Osteocyte (in vitro differentiated cells): ENCODE measurements around the gene PSMA2. TPM values are rescaled to one million over a fixed set of nuclear protein-coding genes. Genes with fewer than 3 reads are reported as not detected.

Source experiments
- DNase-seq: peaks from one replicate; pipeline ENCODE4 v3.0.0; 2021; ENCODE audit warnings: mixed read lengths; ENCODE audit not compliant: unreplicated experiment; ENCODE audit errors: extremely low spot score
- H3K27ac Mint-ChIP-seq: one replicate; pipeline ENCODE4 v1.8.0; 2021; ENCODE audit warnings: mild to moderate bottlenecking, mixed read lengths; ENCODE audit not compliant: unreplicated experiment
- H3K27me3 Mint-ChIP-seq: one replicate; pipeline ENCODE4 v1.8.0; 2021; ENCODE audit warnings: mixed read lengths; ENCODE audit not compliant: unreplicated experiment
- H3K36me3 Mint-ChIP-seq: one replicate; pipeline ENCODE4 v1.8.0; 2021; ENCODE audit warnings: mixed read lengths; ENCODE audit not compliant: unreplicated experiment
- H3K4me1 Mint-ChIP-seq: one replicate; pipeline ENCODE4 v1.8.0; 2021; ENCODE audit warnings: mixed read lengths; ENCODE audit not compliant: unreplicated experiment
- H3K4me3 Mint-ChIP-seq: one replicate; pipeline ENCODE4 v1.8.0; 2021; ENCODE audit warnings: mild to moderate bottlenecking, moderate library complexity, mixed read lengths; ENCODE audit not compliant: unreplicated experiment
- H3K9me3 Mint-ChIP-seq: one replicate; pipeline ENCODE4 v1.8.0; 2021; ENCODE audit warnings: mixed read lengths; ENCODE audit not compliant: unreplicated experiment
- total RNA-seq: library from RNA; stranded (reverse); gene quantifications from 2 replicates; pipeline ENCODE4 v1.2.1, GENCODE V29; 2021
- TF ChIP-seq, protein P1 (sequence below): fragments of 200-600 bp; sonication (generic); IDR thresholded peaks from 2 replicates; pipeline ENCODE4 v1.5.0; 2021; ENCODE audit warnings: antibody characterized with exemption, mild to moderate bottlenecking, moderate library complexity

The PSMA2 gene
- total RNA-seq, 1 donor from 2014 or later = 65.0 TPM

DNA sequence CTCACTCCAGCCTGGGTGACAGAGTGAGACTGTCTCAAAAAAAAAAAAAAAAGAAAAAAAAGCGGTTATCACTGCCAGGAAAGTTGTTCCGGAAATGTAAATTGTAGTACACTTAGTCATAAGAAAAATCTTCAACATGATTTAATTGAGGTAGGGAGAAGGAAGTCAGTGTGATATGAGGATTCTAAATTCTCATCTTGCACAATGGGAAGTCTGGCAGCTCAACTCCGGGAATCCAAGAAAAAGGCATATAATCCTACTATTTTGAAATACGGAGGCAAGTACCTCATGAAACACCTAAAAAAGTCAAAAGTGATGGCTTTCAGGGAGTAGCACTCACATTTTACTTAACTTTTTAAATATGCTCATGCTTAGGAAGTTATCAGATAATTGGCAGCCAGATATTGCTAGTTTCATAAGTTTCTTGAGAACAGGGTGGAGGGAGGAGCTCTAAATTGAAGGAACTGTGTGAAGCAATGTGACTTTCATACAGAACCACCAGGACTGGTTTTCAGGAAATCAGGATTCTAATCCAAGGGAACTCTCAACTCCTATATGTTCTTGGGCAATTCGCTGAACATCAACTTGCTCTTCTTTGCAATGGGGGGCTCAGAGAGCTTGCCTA is 17.4 kb downstream of the PSMA2 start:
- peaks cover 38% of the 10 kb centered on the region for H3K36me3 Mint-ChIP-seq
- H3K4me3 Mint-ChIP-seq = no peak overlapping the region
- no peaks in the 10 kb centered on the region for H3K9me3 Mint-ChIP-seq
- no peaks in the 10 kb centered on the region for H3K27me3 Mint-ChIP-seq
- TF ChIP-seq, protein P1, sequence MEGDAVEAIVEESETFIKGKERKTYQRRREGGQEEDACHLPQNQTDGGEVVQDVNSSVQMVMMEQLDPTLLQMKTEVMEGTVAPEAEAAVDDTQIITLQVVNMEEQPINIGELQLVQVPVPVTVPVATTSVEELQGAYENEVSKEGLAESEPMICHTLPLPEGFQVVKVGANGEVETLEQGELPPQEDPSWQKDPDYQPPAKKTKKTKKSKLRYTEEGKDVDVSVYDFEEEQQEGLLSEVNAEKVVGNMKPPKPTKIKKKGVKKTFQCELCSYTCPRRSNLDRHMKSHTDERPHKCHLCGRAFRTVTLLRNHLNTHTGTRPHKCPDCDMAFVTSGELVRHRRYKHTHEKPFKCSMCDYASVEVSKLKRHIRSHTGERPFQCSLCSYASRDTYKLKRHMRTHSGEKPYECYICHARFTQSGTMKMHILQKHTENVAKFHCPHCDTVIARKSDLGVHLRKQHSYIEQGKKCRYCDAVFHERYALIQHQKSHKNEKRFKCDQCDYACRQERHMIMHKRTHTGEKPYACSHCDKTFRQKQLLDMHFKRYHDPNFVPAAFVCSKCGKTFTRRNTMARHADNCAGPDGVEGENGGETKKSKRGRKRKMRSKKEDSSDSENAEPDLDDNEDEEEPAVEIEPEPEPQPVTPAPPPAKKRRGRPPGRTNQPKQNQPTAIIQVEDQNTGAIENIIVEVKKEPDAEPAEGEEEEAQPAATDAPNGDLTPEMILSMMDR = no peak
- no peak for DNase-seq
- peaks cover 19% of the 10 kb centered on the region for H3K4me1 Mint-ChIP-seq
- no peak overlapping the region for H3K27ac Mint-ChIP-seq

DNA sequence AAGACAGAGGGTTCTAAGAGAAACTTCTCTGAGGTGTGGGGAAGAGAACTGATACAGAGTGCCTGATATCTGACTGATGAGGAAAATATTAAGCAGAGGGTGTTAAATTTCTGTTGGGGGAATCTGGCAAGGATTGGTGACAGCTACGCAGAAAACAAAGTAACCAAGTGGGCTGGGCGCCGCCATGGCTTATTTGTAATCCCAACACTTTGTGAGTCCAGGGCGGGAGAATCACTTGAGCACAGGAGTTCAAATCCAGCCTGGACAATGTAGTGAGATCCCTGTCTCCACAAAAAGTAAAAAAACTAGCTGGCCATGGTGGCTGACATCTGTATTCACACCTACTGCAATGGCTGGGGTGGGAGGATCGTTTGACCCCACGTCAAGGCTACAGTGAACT is 18.0 kb downstream of the PSMA2 start:
- TF ChIP-seq, protein P1 = no peak
- Mint-ChIP-seq H3K9me3 (no peaks in the 10 kb centered on the region), H3K4me3 (no peak overlapping the region), H3K4me1 (peaks cover 19% of the 10 kb centered on the region), H3K27ac (no peak overlapping the region), H3K27me3 (no peaks in the 10 kb centered on the region), H3K36me3 (peaks cover 33% of the 10 kb centered on the region)
- no peak for DNase-seq

DNA sequence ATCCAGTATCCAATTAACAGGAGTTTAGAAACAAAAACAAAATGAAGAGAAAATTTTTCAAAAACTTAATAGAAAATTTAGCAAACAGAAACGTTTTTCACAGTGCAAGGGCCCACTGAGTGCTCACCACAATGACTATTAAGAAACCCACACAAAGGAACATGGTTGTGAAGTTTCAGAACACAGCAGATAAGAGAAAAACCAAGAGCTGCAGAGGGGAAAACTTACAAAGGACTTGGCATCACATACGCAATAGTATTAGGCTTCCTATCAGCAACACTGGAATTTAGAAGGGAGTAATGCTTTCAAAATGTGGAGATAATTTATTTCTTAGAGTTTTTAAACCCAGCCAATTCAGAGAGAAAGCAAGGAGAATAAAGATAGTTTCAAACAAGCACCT is 18.4 kb downstream of the PSMA2 start:
- TF ChIP-seq, protein P1 = no peak
- H3K36me3 Mint-ChIP-seq = peaks cover 31% of the 10 kb centered on the region
- DNase-seq = no peak
- H3K27ac Mint-ChIP-seq = peak overlapping the region; percentile 9
- H3K4me1 Mint-ChIP-seq = peaks cover 19% of the 10 kb centered on the region
- no peak overlapping the region for H3K4me3 Mint-ChIP-seq
- H3K9me3 Mint-ChIP-seq = no peaks in the 10 kb centered on the region
- H3K27me3 Mint-ChIP-seq = no peaks in the 10 kb centered on the region

DNA sequence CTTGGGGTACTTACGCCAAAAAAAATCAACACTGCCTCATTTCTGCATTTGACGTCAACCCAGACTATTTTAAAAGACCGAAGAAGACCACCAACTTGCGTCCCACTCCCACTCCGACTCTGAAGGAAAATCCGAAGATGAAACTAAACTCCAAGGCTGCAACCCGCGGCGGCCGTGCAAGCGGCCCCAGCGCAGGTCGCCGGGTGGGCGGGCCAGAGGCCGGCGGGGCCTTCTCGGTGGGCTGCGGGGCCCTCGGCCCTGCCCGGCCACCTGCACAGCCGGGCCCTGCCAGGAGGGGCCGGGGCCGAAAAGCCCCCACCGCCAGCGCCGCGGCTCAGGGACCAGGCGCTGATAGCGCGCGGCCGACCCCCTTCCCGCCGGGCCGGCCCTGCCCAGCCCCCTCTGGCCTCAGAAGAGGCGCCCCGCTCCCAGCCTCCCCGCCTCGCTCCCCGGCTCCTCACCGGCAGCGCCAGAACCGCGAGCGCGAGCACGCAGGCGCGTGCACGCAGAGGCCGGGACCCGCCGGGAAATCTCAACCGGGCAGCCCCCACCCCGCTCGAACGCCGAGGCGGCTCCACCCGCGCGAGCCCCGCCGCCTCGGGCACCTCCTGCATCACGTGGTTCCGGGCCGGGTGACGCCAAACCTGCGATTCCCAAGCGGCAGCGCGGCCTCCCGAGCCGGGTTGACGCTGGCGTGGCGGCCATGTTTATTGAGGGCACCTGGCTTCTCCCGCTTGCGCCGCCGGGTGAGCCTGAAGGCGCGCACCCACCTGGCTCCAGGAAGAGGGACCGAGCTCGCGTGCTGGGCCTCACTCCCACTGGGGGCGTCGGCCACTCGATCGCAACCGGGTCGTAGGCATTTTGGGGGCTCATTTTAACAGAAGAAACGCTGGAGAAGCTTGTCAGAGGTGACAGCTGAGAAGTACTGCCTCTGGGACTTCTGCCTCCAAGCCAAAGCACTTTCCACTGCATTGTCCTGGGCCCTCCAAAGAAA is 20.2 kb downstream of the PSMA2 start, which contains the start of gene C7orf25:
C7orf25 (minus strand) TSS at position 617 of the 994 bp plus-strand sequence. CDS start 1,170 bp downstream, outside the sequence.
- peaks cover 25% of the 10 kb centered on the region for H3K36me3 Mint-ChIP-seq
- peak; percentile 98 for DNase-seq
- H3K9me3 Mint-ChIP-seq = no peaks in the 10 kb centered on the region
- H3K4me1 Mint-ChIP-seq = peaks cover 32% of the 10 kb centered on the region
- H3K27me3 Mint-ChIP-seq = no peaks in the 10 kb centered on the region
- H3K4me3 Mint-ChIP-seq = peak within 1 kb of the TSS; percentile 98
- H3K27ac Mint-ChIP-seq = peak within 1 kb of the TSS; percentile 89
- TF ChIP-seq, protein P1 = no peak

DNA sequence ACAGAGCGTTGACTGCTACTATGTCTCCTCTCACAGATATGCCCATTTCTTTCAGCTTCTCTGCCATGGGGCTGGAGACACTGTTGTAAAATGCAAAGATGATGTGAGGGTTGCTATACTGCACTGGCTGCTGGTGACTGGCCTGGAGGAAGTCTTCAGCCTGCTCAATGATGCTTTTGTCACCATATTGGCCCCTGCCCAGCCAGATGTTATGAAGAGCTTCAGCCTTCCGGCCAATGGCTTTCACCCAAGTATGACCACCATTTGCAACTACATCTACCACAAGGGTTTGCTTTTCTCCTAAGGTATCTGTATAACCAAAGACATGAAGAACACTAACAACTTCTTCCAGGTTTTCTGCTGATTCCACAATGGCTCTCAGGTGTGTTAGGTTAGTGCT is 21.7 kb downstream of the PSMA2 start:
- peaks cover 32% of the 10 kb centered on the region for H3K4me1 Mint-ChIP-seq

More for the DNA sequence above, 21.7 kb downstream of the PSMA2 start:
- peaks cover 18% of the 10 kb centered on the region for H3K36me3 Mint-ChIP-seq
- H3K4me3 Mint-ChIP-seq = no peak overlapping the region
- DNase-seq = no peak
- TF ChIP-seq, protein P1 = no peak
- H3K9me3 Mint-ChIP-seq = no peaks in the 10 kb centered on the region
- H3K27ac Mint-ChIP-seq = no peak overlapping the region
- H3K27me3 Mint-ChIP-seq = no peaks in the 10 kb centered on the region
